Measurements from ENCODE around the gene LRRD1.
"Not testable (repeated sequence)": the region's sequence is repeated elsewhere in the genome, so short reads cannot be mapped to it uniquely, and the experiment has no call there.

Gene LRRD1

DNA sequence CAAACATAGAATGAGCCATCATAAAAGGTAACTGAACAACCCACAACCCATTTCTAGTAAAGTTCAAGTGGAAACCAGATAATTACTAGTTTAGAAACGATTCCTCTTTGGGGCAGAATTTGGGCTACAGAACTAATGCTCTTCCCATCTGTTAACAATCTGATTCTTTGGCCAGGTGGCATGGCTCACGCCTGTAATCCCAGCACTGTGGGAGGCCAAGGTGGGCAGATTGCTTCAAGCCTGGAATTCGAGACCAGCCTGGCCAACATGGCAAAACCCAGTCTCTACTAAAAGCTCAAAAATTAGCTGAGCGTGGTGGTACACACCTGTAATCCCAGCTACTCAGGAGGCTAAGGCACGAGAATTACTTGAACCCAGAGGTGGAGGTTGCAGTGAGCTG lies 63.1 kb downstream of the LRRD1 start:
- H3K4me3 ChIP-seq (ENCODE audit: low read depth, low read length), result no peak overlapping the region
- ChIA-PET POLR2A (no interaction called here), CTCF (interaction anchor here (1.4 kb wide), 1 partner anchor 18 kb away, joined by 4 read pairs; the partner anchor contains the start of gene CYP51A1)
- DNase-seq (ENCODE audit: low read depth, low spot score), result no peak
- TF ChIP-seq, protein P1, sequence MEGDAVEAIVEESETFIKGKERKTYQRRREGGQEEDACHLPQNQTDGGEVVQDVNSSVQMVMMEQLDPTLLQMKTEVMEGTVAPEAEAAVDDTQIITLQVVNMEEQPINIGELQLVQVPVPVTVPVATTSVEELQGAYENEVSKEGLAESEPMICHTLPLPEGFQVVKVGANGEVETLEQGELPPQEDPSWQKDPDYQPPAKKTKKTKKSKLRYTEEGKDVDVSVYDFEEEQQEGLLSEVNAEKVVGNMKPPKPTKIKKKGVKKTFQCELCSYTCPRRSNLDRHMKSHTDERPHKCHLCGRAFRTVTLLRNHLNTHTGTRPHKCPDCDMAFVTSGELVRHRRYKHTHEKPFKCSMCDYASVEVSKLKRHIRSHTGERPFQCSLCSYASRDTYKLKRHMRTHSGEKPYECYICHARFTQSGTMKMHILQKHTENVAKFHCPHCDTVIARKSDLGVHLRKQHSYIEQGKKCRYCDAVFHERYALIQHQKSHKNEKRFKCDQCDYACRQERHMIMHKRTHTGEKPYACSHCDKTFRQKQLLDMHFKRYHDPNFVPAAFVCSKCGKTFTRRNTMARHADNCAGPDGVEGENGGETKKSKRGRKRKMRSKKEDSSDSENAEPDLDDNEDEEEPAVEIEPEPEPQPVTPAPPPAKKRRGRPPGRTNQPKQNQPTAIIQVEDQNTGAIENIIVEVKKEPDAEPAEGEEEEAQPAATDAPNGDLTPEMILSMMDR (IDR thresholded peaks at IDR 0.05; ENCODE audit: insufficient read depth, low read length, missing control alignments), result no peak

DNA sequence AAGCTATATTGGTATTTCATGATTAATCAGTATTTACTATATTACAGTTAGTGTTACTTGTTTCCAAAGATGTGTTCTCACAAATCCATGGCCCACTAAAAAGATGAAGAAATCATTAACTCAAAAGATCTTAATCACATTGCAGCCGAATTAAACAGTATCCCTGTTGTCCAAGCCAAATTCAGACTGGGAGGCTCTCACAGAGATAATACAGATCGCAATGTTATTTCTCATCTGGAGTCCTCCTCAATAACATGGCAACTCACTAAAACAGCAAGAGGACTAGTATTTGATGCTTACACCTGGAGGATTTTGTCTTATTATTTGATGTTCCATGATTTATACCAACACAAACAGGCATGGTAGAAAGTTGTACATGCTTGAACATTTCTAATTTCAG lies 68.1 kb downstream of the LRRD1 start:
- ChIA-PET POLR2A (no interaction called here), CTCF (no interaction called here)
- no peak overlapping the region for H3K4me3 ChIP-seq (ENCODE audit: low read depth, low read length)
- no peak for DNase-seq (ENCODE audit: low read depth, low spot score)
- TF ChIP-seq, protein P1 (IDR thresholded peaks at IDR 0.05; ENCODE audit: insufficient read depth, low read length, missing control alignments), result no peak

DNA sequence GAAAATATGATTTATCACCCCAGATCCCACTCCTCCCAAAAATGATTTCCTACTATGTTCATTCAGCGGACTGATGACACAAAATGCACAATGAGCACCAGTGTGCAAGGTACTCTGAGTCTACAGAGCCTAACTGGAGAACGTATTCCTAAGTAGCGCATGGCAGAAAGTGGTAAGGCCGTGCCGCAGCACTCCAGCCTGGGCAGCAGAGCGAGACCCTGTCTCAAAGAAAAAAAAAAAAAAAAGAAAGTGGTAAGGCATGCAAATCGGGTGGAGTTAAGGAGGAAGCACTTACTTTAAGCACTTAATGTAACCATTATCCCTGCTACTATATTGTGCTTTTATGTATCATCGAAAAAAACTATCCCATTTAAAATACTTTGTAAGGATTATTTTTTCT lies 70.1 kb downstream of the LRRD1 start:
- TF ChIP-seq, protein P1 (IDR thresholded peaks at IDR 0.05; ENCODE audit: insufficient read depth, low read length, missing control alignments), result no peak
- ChIA-PET CTCF (interaction anchor here (1.9 kb wide), 1 partner anchor 24 kb away, joined by 5 read pairs; no protein-coding TSS in a partner anchor), POLR2A (no interaction called here)
- no peak overlapping the region for H3K4me3 ChIP-seq (ENCODE audit: low read depth, low read length)
- DNase-seq (ENCODE audit: low read depth, low spot score), result no peak

DNA sequence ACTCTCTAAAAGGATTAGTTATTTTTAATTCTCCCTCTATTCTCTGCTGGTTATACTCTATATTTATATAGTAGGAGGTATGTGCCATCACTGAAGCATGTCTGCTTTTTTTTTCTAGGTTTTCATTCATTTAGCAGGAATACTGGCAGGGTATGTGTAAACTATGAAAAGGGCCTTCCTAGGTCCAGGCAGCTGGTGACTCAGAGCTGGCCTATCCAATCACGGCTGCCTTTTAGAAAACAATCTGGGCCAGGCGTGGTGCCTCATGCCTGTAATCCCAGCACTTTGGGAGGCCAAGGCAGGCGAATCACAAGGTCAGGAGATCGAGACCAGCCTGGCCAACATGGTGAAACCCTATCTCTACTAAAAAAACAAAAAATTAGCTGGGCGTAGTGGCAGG lies 76.1 kb downstream of the LRRD1 start:
- CTCF ChIA-PET; POLR2A ChIA-PET; DNase-seq (ENCODE audit: low read depth, low spot score); H3K4me3 ChIP-seq (ENCODE audit: low read depth, low read length): not testable (repeated sequence)

DNA sequence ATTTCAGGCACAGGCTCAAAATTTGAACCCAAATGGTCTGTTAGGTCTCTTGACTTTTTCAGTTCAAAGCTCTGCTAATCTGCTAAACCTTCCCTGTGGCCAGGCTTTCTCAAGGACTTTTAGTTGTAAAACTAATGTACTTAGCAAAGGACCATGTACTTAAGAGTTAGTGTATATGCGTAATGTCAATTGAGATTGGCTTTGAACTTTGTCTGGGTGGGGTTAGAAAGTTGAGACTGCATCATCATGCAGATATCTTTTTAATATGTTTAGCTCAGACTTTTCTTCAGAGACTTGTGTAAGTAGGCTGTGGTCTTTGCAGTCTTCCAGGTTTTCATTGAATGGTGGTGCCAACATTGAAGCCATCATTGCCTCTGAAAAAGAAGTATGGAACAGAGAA lies 78.4 kb downstream of the LRRD1 start:
- CTCF ChIA-PET, result interaction anchor here (0.8 to 1.3 kb wide), 2 partner anchors 9 to 79 kb away, joined by 3 read pairs; no protein-coding TSS in a partner anchor
- H3K4me3 ChIP-seq (ENCODE audit: low read depth, low read length), result no peak overlapping the region
- TF ChIP-seq, protein P1 (IDR thresholded peaks at IDR 0.05; ENCODE audit: insufficient read depth, low read length, missing control alignments), result no peak
- DNase-seq (ENCODE audit: low read depth, low spot score), result no peak
- POLR2A ChIA-PET, result no interaction called here

DNA sequence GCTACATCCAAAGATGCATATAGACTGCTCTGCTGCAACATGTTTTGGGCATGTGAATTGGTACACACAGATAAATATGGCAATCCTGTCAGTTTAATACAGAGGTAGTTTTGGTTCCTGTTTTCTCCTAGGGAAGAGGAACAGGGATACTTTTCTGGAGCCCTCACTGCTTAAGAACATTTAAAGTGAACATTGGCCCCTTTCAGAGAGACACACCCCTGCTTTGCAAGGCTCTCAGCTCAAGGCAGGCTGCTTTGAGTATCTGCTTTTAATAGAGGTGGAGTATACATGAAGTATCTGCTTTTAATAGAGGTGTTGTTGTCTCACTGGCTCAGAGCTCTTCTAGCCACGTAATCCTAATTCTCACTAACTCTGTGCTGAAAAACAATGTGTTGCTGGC lies 83.6 kb downstream of the LRRD1 start:
- POLR2A ChIA-PET, result no interaction called here
- no peak for DNase-seq (ENCODE audit: low read depth, low spot score)
- H3K4me3 ChIP-seq (ENCODE audit: low read depth, low read length), result no peak overlapping the region
- TF ChIP-seq, protein P1 (IDR thresholded peaks at IDR 0.05; ENCODE audit: insufficient read depth, low read length, missing control alignments), result no peak
- CTCF ChIA-PET, result no interaction called here
